Liver (tissue), 3 donors: Measurements from ENCODE around the gene TPD52L1.

ENCODE experiments used
- EGR1 ChIP-seq, 2 donors: IDR thresholded peaks; 2 replicates each; pipeline ENCODE4 v1.6.1; 2016 to 2018; ENCODE audit warnings: antibody characterized with exemption in 2 of 2, low read depth in 2 of 2
- HNF4A ChIP-seq, 2 donors: conservative IDR thresholded peaks; 2 replicates each; pipeline ENCODE4 v1.6.1; 2016; ENCODE audit warnings: antibody characterized with exemption in 2 of 2, mild to moderate bottlenecking in 2 of 2
- NR2F2 ChIP-seq: IDR thresholded peaks from 2 replicates; pipeline ENCODE4 v1.6.1; 2016; ENCODE audit warnings: antibody characterized with exemption
- RAD21 ChIP-seq, 2 donors: IDR thresholded peaks; 2 replicates each; pipeline ENCODE4 v1.6.1; 2016; ENCODE audit warnings: antibody characterized with exemption in 2 of 2, mild to moderate bottlenecking in 2 of 2
- TF ChIP-seq, protein P1 (sequence below): fragments of 150-350 bp; IDR thresholded peaks from 2 replicates; pipeline ENCODE4 v1.5.1; 2017; ENCODE audit warnings: improper control_type of control experiment, low read depth, low read length; ENCODE audit not compliant: missing input control
- donor health status: healthy.
- donor health status: healthy.

DNA sequence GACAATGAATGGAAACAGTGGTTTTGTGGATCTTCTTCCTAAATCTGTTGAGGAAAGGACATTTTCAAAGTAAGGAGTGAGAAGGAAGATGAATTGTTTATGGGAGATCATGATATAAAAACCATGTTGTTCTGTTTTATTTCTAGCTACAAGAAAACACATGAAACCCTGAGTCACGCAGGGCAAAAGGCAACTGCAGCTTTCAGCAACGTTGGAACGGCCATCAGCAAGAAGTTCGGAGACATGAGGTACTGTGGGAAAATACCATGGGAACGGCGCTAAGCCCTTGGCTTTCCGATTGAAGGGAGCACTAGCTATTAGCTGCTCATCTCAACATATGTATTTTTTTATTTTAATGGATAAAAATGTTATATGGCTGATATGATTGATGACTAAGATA, 94.6 kb downstream of the TPD52L1 start:
- TF ChIP-seq, protein P1, sequence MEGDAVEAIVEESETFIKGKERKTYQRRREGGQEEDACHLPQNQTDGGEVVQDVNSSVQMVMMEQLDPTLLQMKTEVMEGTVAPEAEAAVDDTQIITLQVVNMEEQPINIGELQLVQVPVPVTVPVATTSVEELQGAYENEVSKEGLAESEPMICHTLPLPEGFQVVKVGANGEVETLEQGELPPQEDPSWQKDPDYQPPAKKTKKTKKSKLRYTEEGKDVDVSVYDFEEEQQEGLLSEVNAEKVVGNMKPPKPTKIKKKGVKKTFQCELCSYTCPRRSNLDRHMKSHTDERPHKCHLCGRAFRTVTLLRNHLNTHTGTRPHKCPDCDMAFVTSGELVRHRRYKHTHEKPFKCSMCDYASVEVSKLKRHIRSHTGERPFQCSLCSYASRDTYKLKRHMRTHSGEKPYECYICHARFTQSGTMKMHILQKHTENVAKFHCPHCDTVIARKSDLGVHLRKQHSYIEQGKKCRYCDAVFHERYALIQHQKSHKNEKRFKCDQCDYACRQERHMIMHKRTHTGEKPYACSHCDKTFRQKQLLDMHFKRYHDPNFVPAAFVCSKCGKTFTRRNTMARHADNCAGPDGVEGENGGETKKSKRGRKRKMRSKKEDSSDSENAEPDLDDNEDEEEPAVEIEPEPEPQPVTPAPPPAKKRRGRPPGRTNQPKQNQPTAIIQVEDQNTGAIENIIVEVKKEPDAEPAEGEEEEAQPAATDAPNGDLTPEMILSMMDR: no peak
- no peak for TF ChIP-seq EGR1 (IDR thresholded peaks at IDR 0.05; ENCODE audit: low read depth in 2 of 2)
- TF ChIP-seq RAD21 (IDR thresholded peaks at IDR 0.05): no peak
- TF ChIP-seq HNF4A (conservative IDR thresholded peaks at IDR 0.05): no peak
- TF ChIP-seq NR2F2: no peak
